B cell (primary cell): Measurements from ENCODE around the gene CTDP1. TPM values are rescaled to one million over a fixed set of nuclear protein-coding genes. Genes with fewer than 3 reads are reported as not detected.

Source experiments
- ATAC-seq: fragments of 200-7000 bp; cut with Tn5 transposase; one replicate; pipeline ENCODE4 v1.10.0; 2021; ENCODE audit warnings: low read depth, mild to moderate bottlenecking, moderate number of reproducible peaks, moderate library complexity
- CTCF ChIA-PET: fragments of 350-600 bp; sonication (Branson Sonifier 250); formaldehyde crosslinking; loops from one replicate; lab custom pipeline; 2021; ENCODE audit warnings: antibody characterized with exemption, inconsistent platforms; lab: Charles Lee
- POLR2A ChIA-PET: fragments of 350-600 bp; sonication (Branson Sonifier 250); formaldehyde crosslinking; loops from one replicate; lab custom pipeline; 2021; ENCODE audit warnings: antibody characterized with exemption; lab: Charles Lee
- DNase-seq: peaks from one replicate; pipeline ENCODE4 v3.0.0; 2013
- H2AFZ ChIP-seq: 2 replicates; pipeline ENCODE4 v1.6.1; 2012; ENCODE audit warnings: mild to moderate bottlenecking, low read depth, low read length; ENCODE audit not compliant: insufficient read depth, poor library complexity, severe bottlenecking
- H3K27ac ChIP-seq, 2 donors: 1 replicate in 1 of 2; 2 replicates in 1 of 2; pipeline ENCODE4 v1.5.1; 2012 to 2013; ENCODE audit warnings: low read length in 2 of 2, mild to moderate bottlenecking in 2 of 2, moderate library complexity in 1 of 2
- H3K27me3 ChIP-seq, 4 experiments: fragments of 200-600 bp in 1 of 4; sonication (generic) in 1 of 4; replicated peaks in 1 of 4; 1 replicate in 2 of 4; 2 replicates in 2 of 4; pipeline versions ENCODE4 v1.6.1 to v1.7.0; 2013 to 2016; ENCODE audit warnings: low read length in 3 of 4, mild to moderate bottlenecking in 2 of 4, mixed read lengths in 1 of 4, moderate library complexity in 1 of 4; ENCODE audit not compliant: insufficient read depth in 4 of 4, control insufficient read depth in 3 of 4; ENCODE audit errors: control extremely low read depth in 1 of 4
- H3K36me3 ChIP-seq, 2 experiments: replicated peaks in 1 of 2; 1 replicate in 1 of 2; 2 replicates in 1 of 2; pipeline versions ENCODE4 v1.6.1 to v1.7.1; 2013; ENCODE audit warnings: low read length in 1 of 2; ENCODE audit not compliant: insufficient read depth in 2 of 2, control insufficient read depth in 1 of 2; ENCODE audit errors: control extremely low read depth in 1 of 2, extremely low read depth in 1 of 2
- H3K4me1 ChIP-seq, 2 donors: fragments of 200-600 bp in 1 of 2; sonication (generic) in 1 of 2; 1 replicate in 1 of 2; 2 replicates in 1 of 2; pipeline versions ENCODE4 v1.5.1 to v1.6.1; 2013 to 2017; ENCODE audit warnings: low read length in 2 of 2; ENCODE audit not compliant: control insufficient read depth in 2 of 2, insufficient read depth in 2 of 2
- H3K4me2 ChIP-seq: replicated peaks from 2 replicates; pipeline ENCODE3; 2012; ENCODE audit warnings: mild to moderate bottlenecking, low read depth, low read length; ENCODE audit not compliant: poor library complexity, severe bottlenecking
- H3K4me3 ChIP-seq, 5 experiments: fragments of 200-600 bp in 1 of 5; sonication (generic) in 1 of 5; 1 replicate in 3 of 5; 2 replicates in 2 of 5; pipeline versions ENCODE4 v1.5.1 to v1.7.0; 2011 to 2016; ENCODE audit warnings: low read length in 4 of 5, mild to moderate bottlenecking in 4 of 5, low read depth in 2 of 5, control low read depth in 1 of 5, moderate library complexity in 1 of 5; ENCODE audit not compliant: insufficient read depth in 1 of 5; ENCODE audit errors: control extremely low read depth in 1 of 5, extremely low read depth in 1 of 5
- H3K79me2 ChIP-seq: fragments of 200-600 bp; sonication (generic); one replicate; pipeline ENCODE4 v1.6.0; 2016; ENCODE audit warnings: low read length; ENCODE audit not compliant: control insufficient read depth, insufficient read depth
- H3K9ac ChIP-seq: fragments of 200-600 bp; sonication (generic); 2 replicates; pipeline ENCODE4 v1.6.1; 2017; ENCODE audit warnings: mild to moderate bottlenecking, low read length, moderate library complexity
- H3K9me3 ChIP-seq, 3 donors: one replicate each; pipeline versions ENCODE4 v1.6.1 to v1.7.1; 2013; ENCODE audit warnings: low read length in 2 of 3; ENCODE audit not compliant: control insufficient read depth in 2 of 3, insufficient read depth in 1 of 3; ENCODE audit errors: control extremely low read depth in 1 of 3
- H4K20me1 ChIP-seq: 2 replicates; pipeline ENCODE4 v1.6.0; 2012; ENCODE audit warnings: mild to moderate bottlenecking, low read length; ENCODE audit not compliant: insufficient read depth, control insufficient read depth, poor library complexity, severe bottlenecking
- H3K27ac Mint-ChIP-seq: one replicate; pipeline ENCODE4 v1.8.0; 2021; ENCODE audit warnings: mixed read lengths
- H3K27me3 Mint-ChIP-seq: one replicate; pipeline ENCODE4 v1.8.0; 2021; ENCODE audit warnings: mixed read lengths
- H3K4me1 Mint-ChIP-seq: one replicate; pipeline ENCODE4 v1.8.0; 2021; ENCODE audit warnings: mixed read lengths
- H3K4me3 Mint-ChIP-seq: one replicate; pipeline ENCODE4 v1.8.0; 2021; ENCODE audit warnings: mixed read lengths
- H3K9me3 Mint-ChIP-seq: one replicate; pipeline ENCODE4 v1.8.0; 2022; ENCODE audit warnings: mixed read lengths; ENCODE audit not compliant: insufficient read depth
- EZH2 ChIP-seq: IDR thresholded peaks from 2 replicates; pipeline ENCODE4 v1.6.1; 2012; ENCODE audit warnings: borderline replicate concordance, low read depth, mild to moderate bottlenecking, moderate library complexity, low read length; ENCODE audit not compliant: insufficient read depth, poor library complexity, severe bottlenecking
- WGBS: methylation state at CpG from one replicate; pipeline ENCODE4 v1.1.5; 2013; ENCODE audit warnings: missing lambda C conversion rate; ENCODE audit not compliant: insufficient coverage; 5-methylcytosine and 5-hydroxymethylcytosine counted together
- intact Hi-C: fragments of 100-400 bp; cut with micrococcal nuclease; formaldehyde crosslinking; loops from one replicate; pipeline ENCODE4 v1.10.0; 2022
- polyA plus RNA-seq: library from polyadenylated mRNA; depleted of rRNA; stranded (reverse); fragments of >200 nt; gene quantifications from 2 replicates; pipeline ENCODE4 v1.2.3, GENCODE V29; 2012
- total RNA-seq, 2 donors: library from RNA; stranded (reverse); fragments of 120-200 nt in 1 of 2; gene quantifications; 1 replicate in 1 of 2; 2 replicates in 1 of 2; pipeline versions ENCODE4 v1.2.3 to v1.2.4, GENCODE V29; 2013 to 2022
- TF ChIP-seq, protein P1 (sequence below): fragments of 200-600 bp; IDR thresholded peaks from one replicate; pipeline ENCODE4 v1.8.0; 2022; ENCODE audit warnings: antibody characterized with exemption, mild to moderate bottlenecking

The CTDP1 gene
- total and polyA plus RNA-seq, 2 donors (not counting 1 experiment from before 2014, with no cell fraction given): 14.3 to 33.3 TPM

DNA sequence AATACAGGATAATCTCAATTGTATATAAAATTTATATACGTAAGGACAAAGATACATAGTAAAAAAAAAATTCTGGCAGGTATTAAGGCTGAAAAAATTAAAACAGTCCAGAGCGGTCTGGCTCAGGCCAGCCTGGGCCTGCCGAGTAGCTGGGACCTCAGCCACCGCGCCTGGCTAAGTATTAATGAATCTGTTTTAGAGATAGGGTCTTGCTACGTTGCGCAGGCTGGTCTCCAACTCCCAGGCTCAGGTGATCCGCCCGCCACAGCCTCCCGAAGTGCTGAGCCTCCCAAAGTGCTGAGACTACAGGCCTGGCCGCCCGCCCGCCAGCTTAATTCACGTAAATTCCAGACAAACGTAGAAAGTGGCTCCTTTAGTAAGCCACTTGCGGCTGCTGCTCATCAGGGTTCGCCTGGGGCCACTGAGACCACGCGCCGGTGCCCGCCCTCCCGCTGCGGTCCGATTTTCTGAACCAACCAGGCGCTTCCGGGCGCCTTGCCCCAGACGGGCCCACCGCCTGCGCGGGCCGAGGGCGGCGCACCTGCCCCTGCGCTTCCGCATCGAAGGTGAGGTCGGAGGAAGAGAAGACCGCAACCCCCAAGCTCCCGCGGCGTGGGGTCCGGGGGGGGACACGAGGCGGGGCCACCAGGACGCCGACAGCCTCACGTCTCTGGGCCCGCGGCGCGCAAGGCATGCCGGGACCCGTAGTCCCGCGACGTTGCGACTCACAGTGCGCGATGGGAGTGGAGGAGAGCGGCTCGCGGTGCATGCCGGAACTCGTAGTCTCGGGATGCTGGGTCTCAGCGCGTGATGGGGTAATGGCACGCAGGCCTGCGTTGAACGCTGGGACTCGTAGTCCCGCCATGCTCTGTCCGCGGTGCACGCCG lies 695 bp upstream of the CTDP1 start:
- ATAC-seq: peak; percentile 90

More for the DNA sequence above, 695 bp upstream of the CTDP1 start:
- peak overlapping the region; percentile 99 for H3K27ac Mint-ChIP-seq
- H3K9ac ChIP-seq: peak overlapping the region; percentile 91
- no peaks in the 10 kb centered on the region for H3K9me3 Mint-ChIP-seq
- ChIA-PET POLR2A (interaction anchor here (1.4 kb wide), 1 partner anchor 355 kb away, joined by 6 read pairs; the partner anchor contains the start of gene RBFA), CTCF (interaction anchor here (1.1 kb wide), 1 partner anchor 36 kb away, joined by 5 read pairs; no protein-coding TSS in a partner anchor)
- under 1% methylated on average over 76 of the region's 77 CpGs for WGBS
- H3K27ac ChIP-seq: peak overlapping the region; percentile 94 to 99
- peaks cover 65% of the 10 kb centered on the region for H3K79me2 ChIP-seq
- H3K9me3 ChIP-seq: no peaks in the 10 kb centered on the region
- TF ChIP-seq, protein P1, sequence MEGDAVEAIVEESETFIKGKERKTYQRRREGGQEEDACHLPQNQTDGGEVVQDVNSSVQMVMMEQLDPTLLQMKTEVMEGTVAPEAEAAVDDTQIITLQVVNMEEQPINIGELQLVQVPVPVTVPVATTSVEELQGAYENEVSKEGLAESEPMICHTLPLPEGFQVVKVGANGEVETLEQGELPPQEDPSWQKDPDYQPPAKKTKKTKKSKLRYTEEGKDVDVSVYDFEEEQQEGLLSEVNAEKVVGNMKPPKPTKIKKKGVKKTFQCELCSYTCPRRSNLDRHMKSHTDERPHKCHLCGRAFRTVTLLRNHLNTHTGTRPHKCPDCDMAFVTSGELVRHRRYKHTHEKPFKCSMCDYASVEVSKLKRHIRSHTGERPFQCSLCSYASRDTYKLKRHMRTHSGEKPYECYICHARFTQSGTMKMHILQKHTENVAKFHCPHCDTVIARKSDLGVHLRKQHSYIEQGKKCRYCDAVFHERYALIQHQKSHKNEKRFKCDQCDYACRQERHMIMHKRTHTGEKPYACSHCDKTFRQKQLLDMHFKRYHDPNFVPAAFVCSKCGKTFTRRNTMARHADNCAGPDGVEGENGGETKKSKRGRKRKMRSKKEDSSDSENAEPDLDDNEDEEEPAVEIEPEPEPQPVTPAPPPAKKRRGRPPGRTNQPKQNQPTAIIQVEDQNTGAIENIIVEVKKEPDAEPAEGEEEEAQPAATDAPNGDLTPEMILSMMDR: no peak
- no peak for TF ChIP-seq EZH2
- H3K27me3 Mint-ChIP-seq: no peaks in the 10 kb centered on the region
- H3K4me1 ChIP-seq: peaks cover 33 to 36% of the 10 kb centered on the region in 2 donors
- peak overlapping the region; percentile 97 for H3K4me2 ChIP-seq
- peak overlapping the region; percentile 99 for H3K4me3 Mint-ChIP-seq
- peaks cover 46% of the 10 kb centered on the region for H3K4me1 Mint-ChIP-seq
- peak; percentile 100 for DNase-seq
- H3K36me3 ChIP-seq: peaks cover 0 to 22% of the 10 kb centered on the region in 2 experiments
- peak overlapping the region; percentile 64 to 94 (median 83) for H3K4me3 ChIP-seq
- H2AFZ ChIP-seq: peak overlapping the region; percentile 93
- H4K20me1 ChIP-seq: peaks cover 36% of the 10 kb centered on the region
- H3K27me3 ChIP-seq: no peaks in the 10 kb centered on the region
- intact Hi-C loops: loop anchor here (1.0 to 2.0 kb wide), 6 partner anchors 35 to 476 kb away; partner anchors contain the start of genes NFATC1 and SLC66A2
